T-helper 1 cell treated with Interleukin-12 subunit alpha and Interleukin-12 subunit beta and Interleukin-4 antibody, amounts not matched to agents 30 μg/mL and 1 μg/mL, for 36 hours (primary cell): Measurements from ENCODE around the gene PDE6B.

Experiments used
- H3K27ac Mint-ChIP-seq: one replicate; pipeline ENCODE4 v1.8.0; 2021; ENCODE audit warnings: mild to moderate bottlenecking, mixed read lengths
- H3K27me3 Mint-ChIP-seq: one replicate; pipeline ENCODE4 v1.8.0; 2021; ENCODE audit warnings: low read depth, mixed read lengths
- H3K36me3 Mint-ChIP-seq: one replicate; pipeline ENCODE4 v1.8.0; 2021; ENCODE audit warnings: low read depth, mixed read lengths
- H3K4me1 Mint-ChIP-seq: one replicate; pipeline ENCODE4 v1.8.0; 2021; ENCODE audit warnings: low read depth, mixed read lengths
- H3K4me3 Mint-ChIP-seq: one replicate; pipeline ENCODE4 v1.8.0; 2021; ENCODE audit warnings: mild to moderate bottlenecking, moderate library complexity, mixed read lengths
- H3K9me3 Mint-ChIP-seq: one replicate; pipeline ENCODE4 v1.8.0; 2021; ENCODE audit warnings: mixed read lengths

PDE6B gene

GRCh38 chr4:610411-611261, 14.7 kb upstream of the PDE6B start:
- Mint-ChIP-seq H3K4me3 (no peak overlapping the region), H3K9me3 (no peaks in the 10 kb centered on the region), H3K36me3 (no peaks in the 10 kb centered on the region), H3K27me3 (peaks cover 6% of the 10 kb centered on the region), H3K27ac (no peak overlapping the region), H3K4me1 (no peaks in the 10 kb centered on the region)

DNA sequence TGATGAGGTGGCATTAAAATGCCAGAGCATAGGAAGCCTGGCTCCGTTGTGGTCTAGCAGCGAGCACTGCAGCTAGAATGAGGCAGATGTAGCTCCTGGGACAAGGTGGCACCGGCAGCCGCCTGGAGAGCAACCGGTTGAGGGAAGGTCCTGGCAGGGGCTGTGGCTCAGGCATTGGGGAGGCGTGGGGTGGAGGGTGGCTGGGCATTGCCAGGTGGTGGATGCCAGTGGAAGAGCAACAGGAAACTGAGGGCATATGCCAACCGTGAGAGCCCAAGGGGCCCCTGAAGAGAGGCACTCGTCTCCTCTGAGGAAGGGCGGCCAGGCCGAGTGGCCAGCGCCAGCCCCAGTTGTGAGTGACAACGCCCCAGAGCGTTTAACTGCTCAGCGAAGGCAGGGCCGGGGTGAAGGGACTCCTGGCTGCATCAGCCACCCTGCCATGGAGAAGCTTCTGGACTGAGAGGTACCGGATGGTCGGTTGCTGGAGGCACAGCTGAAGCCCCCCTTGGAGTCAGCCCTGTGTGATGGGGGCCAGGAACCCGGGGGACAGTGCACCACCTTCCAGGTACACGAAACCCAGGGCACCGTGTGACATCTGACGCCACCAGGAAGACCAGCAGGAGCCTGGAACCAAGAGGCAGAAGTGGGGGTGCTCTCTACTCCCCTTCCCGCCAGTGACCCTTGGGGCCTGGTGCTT, 13.2 kb upstream of the PDE6B start:
- no peak overlapping the region for H3K4me3 Mint-ChIP-seq
- H3K4me1 Mint-ChIP-seq, result no peaks in the 10 kb centered on the region

GRCh38 chr4:612749-613125, 12.6 kb upstream of the PDE6B start:
- no peak overlapping the region for H3K27ac Mint-ChIP-seq
- H3K36me3 Mint-ChIP-seq, result no peaks in the 10 kb centered on the region
- H3K4me3 Mint-ChIP-seq, result no peak overlapping the region

More for the DNA sequence above, 13.2 kb upstream of the PDE6B start:
- no peak overlapping the region for H3K27ac Mint-ChIP-seq
- H3K36me3 Mint-ChIP-seq, result no peaks in the 10 kb centered on the region
- H3K27me3 Mint-ChIP-seq, result peaks cover 8% of the 10 kb centered on the region
- no peaks in the 10 kb centered on the region for H3K9me3 Mint-ChIP-seq

DNA sequence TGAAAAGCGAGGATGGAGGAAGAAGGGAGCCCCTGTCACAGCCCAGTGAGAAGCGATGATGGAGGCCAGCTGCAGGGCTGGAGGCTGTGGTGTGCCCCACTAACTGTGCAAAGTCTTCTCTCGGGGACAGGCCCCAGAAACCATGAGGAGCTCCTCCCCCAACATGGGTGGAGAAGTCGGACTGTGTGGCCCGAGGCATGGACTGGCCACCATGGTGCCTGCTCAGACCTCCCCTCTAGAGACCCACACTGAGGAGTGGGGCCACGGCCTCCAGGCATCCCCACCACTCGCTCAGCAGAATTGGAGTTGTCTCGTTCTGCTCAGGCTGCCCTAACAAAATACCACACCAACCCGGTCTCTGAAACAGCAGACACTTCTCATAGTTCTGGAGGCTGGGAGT, 12.2 kb upstream of the PDE6B start:
- Mint-ChIP-seq H3K36me3 (no peaks in the 10 kb centered on the region), H3K9me3 (no peaks in the 10 kb centered on the region), H3K4me1 (no peaks in the 10 kb centered on the region), H3K27me3 (peaks cover 8% of the 10 kb centered on the region), H3K27ac (no peak overlapping the region), H3K4me3 (no peak overlapping the region)

More at GRCh38 chr4:612749-613125, 12.6 kb upstream of the PDE6B start:
- peaks cover 8% of the 10 kb centered on the region for H3K27me3 Mint-ChIP-seq
- H3K4me1 Mint-ChIP-seq, result no peaks in the 10 kb centered on the region
- no peaks in the 10 kb centered on the region for H3K9me3 Mint-ChIP-seq

GRCh38 chr4:616091-616490, 9.3 kb upstream of the PDE6B start:
- Mint-ChIP-seq H3K9me3 (no peaks in the 10 kb centered on the region), H3K4me1 (no peaks in the 10 kb centered on the region), H3K27ac (no peak overlapping the region), H3K36me3 (no peaks in the 10 kb centered on the region), H3K4me3 (no peak overlapping the region), H3K27me3 (peaks cover 5% of the 10 kb centered on the region)

DNA sequence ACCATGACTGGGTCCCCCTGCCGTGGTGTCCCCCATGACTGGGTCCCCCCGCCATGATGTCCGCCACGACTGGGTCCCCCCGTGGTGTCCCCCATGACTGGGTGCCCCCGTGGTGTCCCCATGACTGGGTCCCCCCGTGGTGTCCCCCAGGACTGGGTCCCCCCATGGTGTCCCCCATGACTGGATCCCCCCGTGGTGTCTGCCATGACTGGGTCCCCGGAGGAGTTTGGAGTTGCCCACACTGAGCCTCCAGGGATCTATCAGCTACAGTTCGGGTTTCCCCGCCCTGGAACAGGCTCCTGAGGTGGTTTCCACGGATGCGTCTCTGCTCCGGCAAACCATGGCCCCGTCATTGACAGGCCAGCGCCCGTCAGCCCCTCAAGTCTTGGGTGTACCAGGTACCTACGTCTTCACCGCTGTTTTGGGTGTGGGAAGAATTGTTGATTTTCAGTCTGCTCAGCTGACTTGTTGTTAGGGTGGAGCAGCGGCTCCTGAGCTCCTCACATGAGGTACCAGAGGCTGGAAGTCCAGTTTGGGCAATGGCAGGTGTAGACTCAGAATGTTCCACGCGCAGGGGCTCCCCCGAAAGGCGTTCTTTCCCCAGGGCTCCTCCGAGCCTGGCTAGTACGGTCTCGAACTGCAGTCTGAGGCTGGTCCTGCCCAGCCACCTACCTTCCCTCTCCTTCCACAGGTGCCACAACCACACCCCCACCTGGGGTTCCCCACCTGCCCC, 8.3 kb upstream of the PDE6B start:
- Mint-ChIP-seq H3K27ac (no peak overlapping the region), H3K4me3 (no peak overlapping the region), H3K36me3 (no peaks in the 10 kb centered on the region), H3K4me1 (no peaks in the 10 kb centered on the region), H3K27me3 (peaks cover 5% of the 10 kb centered on the region), H3K9me3 (no peaks in the 10 kb centered on the region)

DNA sequence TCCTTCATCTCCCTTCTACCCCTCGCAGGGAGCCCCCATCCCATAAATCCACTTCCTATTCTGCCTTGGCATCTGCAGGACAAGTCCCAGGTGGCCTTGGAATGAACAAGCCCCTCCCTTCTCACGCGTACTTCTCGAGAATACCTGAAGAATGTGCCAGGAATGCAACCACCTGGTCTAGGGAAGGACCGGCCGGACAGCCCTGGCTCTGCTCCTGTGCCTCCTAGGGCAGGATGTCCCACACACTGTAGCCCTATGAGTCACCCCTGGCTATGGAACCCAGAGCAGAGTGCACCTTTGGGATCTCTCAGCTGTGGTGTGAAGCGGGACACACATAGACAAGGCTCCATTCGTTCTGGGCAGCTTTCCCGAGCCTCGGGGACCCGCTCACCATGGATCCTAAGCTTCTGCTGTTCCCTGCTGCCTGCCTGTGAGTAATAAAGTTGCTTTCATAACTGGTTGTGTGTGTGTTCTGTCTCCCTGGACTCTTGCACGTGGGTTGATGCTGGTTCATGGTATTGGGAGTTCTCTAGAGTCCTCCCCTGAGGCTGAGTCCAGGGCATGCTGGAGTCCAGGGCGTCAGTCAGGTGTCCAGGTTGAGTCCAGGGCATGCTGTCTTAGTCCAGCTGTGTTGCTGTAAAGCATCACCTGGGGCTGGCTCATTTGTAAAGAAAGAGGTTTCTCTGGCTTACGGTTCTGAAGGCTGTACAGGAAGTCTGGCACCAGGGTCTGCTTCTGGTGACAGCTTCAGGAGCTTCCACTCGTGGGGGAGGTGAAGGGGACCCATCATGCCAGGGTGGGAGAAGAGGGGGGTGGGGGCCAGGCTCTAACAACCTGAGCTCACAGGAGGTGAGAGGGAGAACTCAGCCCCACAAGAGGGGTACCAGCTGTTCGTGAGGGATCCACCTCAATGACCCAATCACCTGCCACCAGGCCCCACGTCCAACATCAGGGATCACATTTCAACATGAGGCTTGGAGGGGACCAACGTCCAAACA, 7.4 kb upstream of the PDE6B start:
- Mint-ChIP-seq H3K36me3 (no peaks in the 10 kb centered on the region), H3K27ac (no peak overlapping the region), H3K9me3 (peaks cover 3% of the 10 kb centered on the region), H3K4me1 (no peaks in the 10 kb centered on the region), H3K27me3 (peaks cover 5% of the 10 kb centered on the region), H3K4me3 (no peak overlapping the region)

DNA sequence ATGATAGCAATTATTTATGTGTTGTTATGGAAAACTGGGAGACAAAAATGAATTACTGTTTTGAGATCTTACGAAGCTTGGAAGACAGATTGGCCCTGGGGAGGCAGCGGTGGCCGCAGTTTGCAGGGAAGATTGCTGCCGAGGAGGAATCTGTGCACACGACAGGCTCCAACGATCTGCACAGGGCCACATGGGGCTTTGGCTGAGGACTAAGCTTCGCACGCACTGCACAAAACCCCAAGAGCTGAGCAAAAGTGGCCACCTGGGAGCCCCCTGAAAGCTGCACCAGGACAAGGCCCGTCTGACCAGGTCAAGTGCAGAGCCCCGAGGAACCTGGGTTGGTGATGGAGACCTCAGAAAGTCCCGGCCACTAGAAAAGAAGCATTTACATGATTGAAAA, 5.2 kb upstream of the PDE6B start:
- Mint-ChIP-seq H3K9me3 (peaks cover 3% of the 10 kb centered on the region), H3K36me3 (no peaks in the 10 kb centered on the region), H3K27ac (no peak overlapping the region), H3K27me3 (peaks cover 5% of the 10 kb centered on the region), H3K4me3 (no peak overlapping the region), H3K4me1 (no peaks in the 10 kb centered on the region)

DNA sequence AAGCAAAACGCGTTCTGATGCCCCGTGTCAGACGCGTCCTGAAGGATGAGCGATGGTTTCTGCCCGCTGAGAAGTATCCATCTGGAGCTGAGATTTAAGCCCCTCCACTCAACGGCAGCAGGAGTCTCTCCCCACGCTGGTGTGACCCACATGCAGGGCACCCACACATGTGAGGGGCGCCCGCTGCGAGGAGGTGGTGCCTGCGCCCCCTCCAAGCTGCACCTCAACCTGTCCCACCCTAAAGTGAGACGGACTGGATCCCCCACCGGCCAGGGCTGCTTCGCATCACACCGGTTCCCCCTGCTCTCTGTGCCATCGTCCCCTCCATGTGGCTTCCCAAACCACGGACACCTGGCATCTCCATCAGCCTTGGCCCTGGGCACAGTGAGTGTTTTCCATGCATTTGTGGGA, 4.5 kb upstream of the PDE6B start:
- Mint-ChIP-seq H3K27ac (no peak overlapping the region), H3K36me3 (no peaks in the 10 kb centered on the region), H3K4me3 (no peak overlapping the region), H3K27me3 (no peaks in the 10 kb centered on the region), H3K4me1 (no peaks in the 10 kb centered on the region), H3K9me3 (peaks cover 3% of the 10 kb centered on the region)

GRCh38 chr4:621296-622070, 3.9 kb upstream of the PDE6B start:
- no peaks in the 10 kb centered on the region for H3K36me3 Mint-ChIP-seq
- no peak overlapping the region for H3K27ac Mint-ChIP-seq
- no peaks in the 10 kb centered on the region for H3K4me1 Mint-ChIP-seq
- peaks cover 3% of the 10 kb centered on the region for H3K9me3 Mint-ChIP-seq
- H3K4me3 Mint-ChIP-seq, result no peak overlapping the region
- no peaks in the 10 kb centered on the region for H3K27me3 Mint-ChIP-seq

- no peaks in the 10 kb centered on the region for H3K36me3 Mint-ChIP-seq
- no peaks in the 10 kb centered on the region for H3K27me3 Mint-ChIP-seq
- H3K9me3 Mint-ChIP-seq, result peaks cover 3% of the 10 kb centered on the region
- H3K4me1 Mint-ChIP-seq, result no peaks in the 10 kb centered on the region
- H3K27ac Mint-ChIP-seq, result no peak overlapping the region
- H3K4me3 Mint-ChIP-seq, result no peak overlapping the region
These were observed 3.0 kb upstream of the PDE6B start for GRCh38 chr4:622071-622995.

GRCh38 chr4:622996-623913, 2.1 kb upstream of the PDE6B start:
- Mint-ChIP-seq H3K4me1 (no peaks in the 10 kb centered on the region), H3K9me3 (peaks cover 3% of the 10 kb centered on the region), H3K4me3 (no peak overlapping the region), H3K36me3 (no peaks in the 10 kb centered on the region), H3K27me3 (no peaks in the 10 kb centered on the region), H3K27ac (no peak overlapping the region)
